PC-3 (cell line): ENCODE results near the gene UQCRH.

Source experiments
- CTCF ChIP-seq: fragments of 300-600 bp; sonication (generic); conservative IDR thresholded peaks from 2 replicates; pipeline ENCODE4 v1.5.1; 2017; ENCODE audit warnings: antibody characterized with exemption, low read depth, mild to moderate bottlenecking, low read length
- EZH2 ChIP-seq: fragments of 300-600 bp; sonication (generic); IDR thresholded peaks from one replicate; pipeline ENCODE4 v1.6.1; 2017; ENCODE audit warnings: antibody characterized with exemption, mild to moderate bottlenecking, low read length; ENCODE audit not compliant: unreplicated experiment
- EZH2phosphoT487 ChIP-seq: fragments of 300-600 bp; sonication (generic); IDR thresholded peaks from 2 replicates; pipeline ENCODE4 v1.6.1; 2018; ENCODE audit warnings: mild to moderate bottlenecking, antibody characterized with exemption, low read length, borderline replicate concordance

DNA sequence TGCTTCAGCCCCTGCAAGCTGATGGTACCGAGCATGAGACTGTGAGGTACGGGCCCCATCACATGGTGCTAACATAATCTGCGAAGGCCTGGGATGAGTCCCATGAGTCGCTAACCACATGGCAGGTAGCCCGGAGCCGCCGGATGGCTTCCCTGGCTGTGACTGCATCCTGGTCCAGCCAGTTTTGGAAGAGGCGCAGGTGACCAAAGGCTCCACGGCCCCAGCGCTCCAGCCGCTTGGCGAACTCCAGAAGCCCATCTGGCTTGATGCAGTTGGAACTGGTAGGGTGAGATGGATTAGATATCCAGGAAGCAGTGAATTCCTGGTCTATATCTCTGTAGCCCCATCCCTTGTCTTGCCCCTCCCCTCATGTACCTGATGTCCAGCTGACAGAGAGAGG is 24.7 kb upstream of the UQCRH start:
- TF ChIP-seq CTCF (no peak), EZH2phosphoT487 (no peak), EZH2 (no peak)
